Body of pancreas (tissue), 4 donors: ENCODE results near the gene NDUFA1. TPM values are rescaled to one million over a fixed set of nuclear protein-coding genes. Genes with fewer than 3 reads are reported as not detected.
A peak's percentile ranks its signal among the peaks of the same experiment; 100 is the strongest.

Source experiments
- ATAC-seq: fragments of 150-250 bp; one replicate; pipeline ENCODE4 v1.9.1; 2016
- DNase-seq, 4 donors: peaks; one replicate each; pipeline ENCODE4 v3.0.0-alpha.2; 2019
- H3K27ac ChIP-seq, 4 donors: fragments of 200-600 bp; sonication (generic); 1 replicate in 3 of 4; 2 replicates in 1 of 4; pipeline versions ENCODE4 v1.5.1 to v1.6.1; 2016 to 2019; ENCODE audit warnings: mild to moderate bottlenecking in 1 of 4, mixed read lengths in 1 of 4, moderate library complexity in 1 of 4
- H3K27me3 ChIP-seq, 2 donors: fragments of 200-600 bp; sonication (generic); one replicate each; pipeline ENCODE4 v1.6.0; 2016; ENCODE audit warnings: mild to moderate bottlenecking in 1 of 2
- H3K36me3 ChIP-seq, 2 donors: fragments of 200-600 bp; sonication (generic); replicated peaks in 1 of 2; 2 replicates each; pipeline ENCODE4 v1.5.1; 2016; ENCODE audit warnings: low read depth in 2 of 2; ENCODE audit not compliant: insufficient read depth in 1 of 2
- H3K4me1 ChIP-seq: fragments of 200-600 bp; sonication (generic); one replicate; pipeline ENCODE4 v1.6.0; 2016
- H3K4me3 ChIP-seq, 2 donors: fragments of 200-600 bp; sonication (generic); 1 replicate in 1 of 2; 2 replicates in 1 of 2; pipeline ENCODE4 v1.5.1; 2016 to 2019
- H3K9me3 ChIP-seq, 3 donors: fragments of 200-600 bp; sonication (generic); 1 replicate in 2 of 3; 2 replicates in 1 of 3; pipeline ENCODE4 v1.5.1; 2016
- CTCF ChIP-seq, 7 experiments: fragments of 450-650 bp in 4 of 7; fragments of 200-600 bp in 3 of 7; sonication (generic) in 3 of 7; IDR thresholded peaks; one replicate each; pipeline ENCODE4 v1.5.1; 2016 to 2019; ENCODE audit warnings: antibody characterized with exemption in 7 of 7
- POLR2A ChIP-seq, 3 donors: fragments of 450-650 bp; IDR thresholded peaks; one replicate each; pipeline ENCODE4 v1.6.1; 2016; ENCODE audit warnings: antibody characterized with exemption in 3 of 3, mild to moderate bottlenecking in 2 of 3
- WGBS, 2 donors: methylation state at CpG; one replicate each; pipeline ENCODE4 v1.1.5; 2017; 5-methylcytosine and 5-hydroxymethylcytosine counted together
- intact Hi-C: fragments of 100-400 bp; cut with DNase I; formaldehyde crosslinking; loops from one replicate; pipeline ENCODE4 v1.15.1; 2023
- total RNA-seq, 2 donors: library from RNA; depleted of rRNA; stranded (reverse); fragments of >200 nt; gene quantifications; one replicate each; pipeline ENCODE4 v1.1.0, GENCODE V29; 2016

Gene NDUFA1
- total RNA-seq, 2 donors from 2014 or later, result 13.5 to 15.6 TPM

- H3K27ac ChIP-seq, result peak within 1 kb of the TSS; percentile 53 to 94 (median 84)
- intact Hi-C loops, result no loop called here
- no peaks in the 10 kb centered on the region for H3K36me3 ChIP-seq
- no peaks in the 10 kb centered on the region for H3K9me3 ChIP-seq
- H3K4me3 ChIP-seq, result peak within 1 kb of the TSS; percentile 16 to 43
- peak; percentile 98 for ATAC-seq
- H3K27me3 ChIP-seq, result no peaks in the 10 kb centered on the region
- TF ChIP-seq POLR2A (IDR thresholded peaks at IDR 0.05), result peak in 2 of 3 donors; percentile 79 to 81
- TF ChIP-seq CTCF (IDR thresholded peaks at IDR 0.05), result no peak
- H3K4me1 ChIP-seq, result no peaks in the 10 kb centered on the region
- DNase-seq, result peak; percentile 96 to 98 (median 98)
- 0% methylated on average over 13 to 52 of the region's 54 CpGs for WGBS, 2 donors
Measured at GRCh38 chrX:119852382-119853353, 19.0 kb upstream of the NDUFA1 start, which contains the start of gene UPF3B. TSS of gene UPF3B (minus strand) at chrX:119852963. CDS start at chrX:119852928, 35 bp downstream.

GRCh38 chrX:119853444-119853843 is 18.2 kb upstream of the NDUFA1 start:
- peak in 1 of 4 donors; percentile 19 for DNase-seq
- H3K27me3 ChIP-seq, result no peaks in the 10 kb centered on the region
- WGBS, 2 donors, result 3 to 5% methylated on average over 10 of the region's 10 CpGs

GRCh38 chrX:119870626-119871131 is 953 bp upstream of the NDUFA1 start:
- no peaks in the 10 kb centered on the region for H3K27me3 ChIP-seq
- ATAC-seq (peak; percentile 6), DNase-seq (peak in 3 of 4 donors; percentile 13 to 34 (median 17))
- H3K4me3 ChIP-seq, result peak overlapping the region; percentile 37 to 63
- TF ChIP-seq POLR2A (IDR thresholded peaks at IDR 0.05) (no peak), CTCF (IDR thresholded peaks at IDR 0.05) (no peak)
- no peaks in the 10 kb centered on the region for H3K9me3 ChIP-seq
- H3K36me3 ChIP-seq, result no peaks in the 10 kb centered on the region
- intact Hi-C loops, result no loop called here
- H3K27ac ChIP-seq, result peak overlapping the region; percentile 71 to 96 (median 91)
- WGBS, 2 donors, result 0% methylated on average over 1 to 15 of the region's 25 CpGs
- peaks cover 9% of the 10 kb centered on the region for H3K4me1 ChIP-seq

More at GRCh38 chrX:119853444-119853843, 18.2 kb upstream of the NDUFA1 start:
- peak overlapping the region in 3 of 4 donors; percentile 38 to 94 (median 92) for H3K27ac ChIP-seq
- H3K9me3 ChIP-seq, result no peaks in the 10 kb centered on the region
- TF ChIP-seq POLR2A (IDR thresholded peaks at IDR 0.05), result no peak
- no peaks in the 10 kb centered on the region for H3K36me3 ChIP-seq
- H3K4me3 ChIP-seq, result no peak overlapping the region
- intact Hi-C loops, result no loop called here
- peak; percentile 26 for ATAC-seq
- no peaks in the 10 kb centered on the region for H3K4me1 ChIP-seq

- H3K27me3 ChIP-seq, result no peaks in the 10 kb centered on the region
- intact Hi-C loops, result no loop called here
- WGBS, 2 donors, result 0% methylated on average over 7 to 20 of the region's 26 CpGs
- ATAC-seq (peak; percentile 43), DNase-seq (no peak)
- H3K36me3 ChIP-seq, result no peaks in the 10 kb centered on the region
- no peaks in the 10 kb centered on the region for H3K9me3 ChIP-seq
- H3K4me3 ChIP-seq, result peak overlapping the region; percentile 37 to 63
- peak overlapping the region; percentile 71 to 96 (median 91) for H3K27ac ChIP-seq
- TF ChIP-seq POLR2A (IDR thresholded peaks at IDR 0.05) (no peak), CTCF (IDR thresholded peaks at IDR 0.05) (no peak)
- peaks cover 9% of the 10 kb centered on the region for H3K4me1 ChIP-seq
Measured at GRCh38 chrX:119871245-119871598, 410 bp upstream of the NDUFA1 start.

- no peak for ATAC-seq
Measured at GRCh38 chrX:119878740-119879139, 7.1 kb downstream of the NDUFA1 start.

More at GRCh38 chrX:119878740-119879139, 7.1 kb downstream of the NDUFA1 start:
- H3K27ac ChIP-seq, result no peak overlapping the region
- H3K27me3 ChIP-seq, result no peaks in the 10 kb centered on the region
- no peaks in the 10 kb centered on the region for H3K36me3 ChIP-seq
- DNase-seq, result no peak
- no peaks in the 10 kb centered on the region for H3K9me3 ChIP-seq
- no peak overlapping the region for H3K4me3 ChIP-seq
- TF ChIP-seq CTCF (IDR thresholded peaks at IDR 0.05) (no peak), POLR2A (IDR thresholded peaks at IDR 0.05) (no peak)
- WGBS, 2 donors, result 57 to 71% methylated on average over 2 of the region's 2 CpGs
- intact Hi-C loops, result no loop called here
- H3K4me1 ChIP-seq, result no peaks in the 10 kb centered on the region
